ENCODE data around the gene CAMKK2.
"Not testable (repeated sequence)": the region's sequence is repeated elsewhere in the genome, so short reads cannot be mapped to it uniquely, and the experiment has no call there.

The CAMKK2 gene
- total RNA-seq, result 24.0 reads per million, percentile 51 among the genes with 10 or more reads in this experiment

DNA sequence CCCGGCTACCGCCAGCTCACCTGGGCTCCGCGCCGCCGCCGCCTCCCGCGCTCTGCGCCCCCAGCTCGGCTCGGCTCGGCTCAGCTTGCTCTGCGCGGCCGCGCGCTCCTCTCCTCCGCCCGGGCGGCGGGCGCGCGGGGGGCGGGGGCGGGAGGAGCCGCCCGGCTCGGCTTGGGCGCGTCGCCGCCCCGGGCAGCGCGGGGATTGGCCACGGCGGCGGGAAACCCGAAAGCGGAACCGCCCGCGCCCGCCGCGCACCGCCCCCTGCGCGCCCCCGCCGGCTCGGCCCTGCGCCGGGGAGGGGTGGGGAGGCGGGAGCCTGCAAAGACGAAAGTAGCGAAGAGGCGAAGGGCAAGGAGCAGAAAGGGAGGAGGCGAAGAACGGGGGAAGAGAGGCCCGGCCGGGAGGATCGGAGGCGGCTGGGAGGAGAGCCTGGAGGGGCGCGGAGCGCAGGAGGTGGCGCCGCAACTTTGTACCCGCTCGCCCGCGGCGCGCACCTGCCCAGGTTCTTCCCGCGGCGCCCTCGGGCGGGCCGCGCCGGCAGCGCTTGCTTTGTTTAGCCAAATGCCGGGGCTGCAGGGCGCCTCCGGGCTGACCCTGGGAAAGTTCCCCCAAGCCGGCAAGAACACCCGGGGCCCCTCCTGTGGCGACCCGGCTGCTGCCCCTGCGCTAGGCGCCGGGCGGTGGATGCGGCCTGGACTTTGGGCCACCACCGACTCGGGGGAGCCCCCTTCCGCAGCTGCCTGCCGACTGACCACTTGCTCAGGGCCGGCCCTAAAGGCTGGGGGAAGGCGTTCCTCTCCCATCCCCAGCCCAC lies at the start of gene CAMKK2:
Gene CAMKK2, minus strand, starts transcription at position 92 of the 817 bp plus-strand sequence. CDS start 22,183 bp downstream, outside the sequence.
- peak; percentile 81 for DNase-seq

DNA sequence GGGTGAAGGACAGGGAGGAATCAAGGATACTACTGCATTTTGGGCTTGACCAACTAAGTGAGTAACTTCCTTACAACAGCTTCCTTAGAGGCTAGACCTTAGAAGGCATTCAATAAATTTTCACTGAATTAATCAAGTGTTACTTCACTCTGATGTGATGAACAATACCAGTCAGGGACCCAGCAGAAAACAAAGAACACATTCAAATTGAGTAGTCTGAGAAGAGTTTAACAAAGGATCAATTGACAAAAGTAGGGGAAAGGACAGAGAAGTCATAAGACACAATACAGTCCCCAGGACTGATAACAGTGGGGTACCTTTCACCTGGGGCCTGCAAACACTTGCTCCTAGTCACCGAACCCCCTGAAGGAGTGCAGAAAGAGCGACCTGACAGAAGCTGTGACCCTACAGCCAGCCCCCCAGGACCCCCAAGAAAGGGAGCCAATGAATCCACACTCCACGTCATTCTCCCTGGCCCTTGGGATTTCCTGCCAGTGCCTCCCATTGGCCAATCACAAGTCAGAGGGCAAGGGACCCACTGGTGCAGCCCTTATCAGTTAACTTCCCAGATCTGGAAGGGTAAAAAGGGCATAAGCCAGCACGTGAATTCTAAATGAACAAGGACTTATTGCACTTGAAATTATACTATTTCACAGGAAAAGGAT lies 48.8 kb upstream of the CAMKK2 start:
- no peak for DNase-seq

DNA sequence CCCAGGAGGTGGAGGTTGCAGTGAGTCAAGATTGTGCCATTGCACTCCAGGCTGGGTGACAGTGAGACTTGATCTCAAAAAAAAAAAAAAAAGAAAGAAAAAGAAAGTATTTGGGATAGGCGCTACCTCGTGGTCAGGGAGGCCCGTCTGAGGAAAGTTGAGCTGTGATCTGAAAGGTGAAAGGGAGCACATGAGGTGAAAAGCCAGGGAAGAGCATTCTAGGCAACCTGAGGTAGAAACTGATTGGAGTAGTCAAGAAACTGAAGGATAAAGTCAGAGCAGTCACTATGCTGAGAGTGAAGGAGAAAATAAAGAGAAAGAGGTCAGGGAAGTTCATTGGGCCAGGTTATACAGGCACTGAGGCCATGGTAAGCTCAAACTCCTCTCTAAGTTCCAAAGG lies 48.0 kb upstream of the CAMKK2 start:
- no peak for DNase-seq

DNA sequence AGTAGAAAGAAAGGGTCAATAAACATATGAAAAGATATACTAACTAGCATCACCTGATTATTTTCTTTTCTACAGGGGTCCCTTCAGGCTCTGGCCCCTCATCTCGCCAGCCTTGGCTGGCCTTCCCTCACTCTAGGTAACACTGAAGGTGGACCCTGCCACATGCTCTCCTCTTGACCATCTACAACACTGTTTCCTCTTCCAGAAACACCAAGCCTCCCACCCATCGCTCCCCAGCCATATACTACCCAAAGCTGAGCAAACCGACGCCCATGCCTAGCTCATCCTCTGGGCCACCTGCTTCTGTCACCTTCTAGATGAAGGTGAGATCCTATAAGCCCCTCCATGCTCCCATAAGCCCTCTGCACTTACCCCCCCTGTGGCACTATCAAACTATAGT lies 40.9 kb upstream of the CAMKK2 start:
- DNase-seq, result no peak

DNA sequence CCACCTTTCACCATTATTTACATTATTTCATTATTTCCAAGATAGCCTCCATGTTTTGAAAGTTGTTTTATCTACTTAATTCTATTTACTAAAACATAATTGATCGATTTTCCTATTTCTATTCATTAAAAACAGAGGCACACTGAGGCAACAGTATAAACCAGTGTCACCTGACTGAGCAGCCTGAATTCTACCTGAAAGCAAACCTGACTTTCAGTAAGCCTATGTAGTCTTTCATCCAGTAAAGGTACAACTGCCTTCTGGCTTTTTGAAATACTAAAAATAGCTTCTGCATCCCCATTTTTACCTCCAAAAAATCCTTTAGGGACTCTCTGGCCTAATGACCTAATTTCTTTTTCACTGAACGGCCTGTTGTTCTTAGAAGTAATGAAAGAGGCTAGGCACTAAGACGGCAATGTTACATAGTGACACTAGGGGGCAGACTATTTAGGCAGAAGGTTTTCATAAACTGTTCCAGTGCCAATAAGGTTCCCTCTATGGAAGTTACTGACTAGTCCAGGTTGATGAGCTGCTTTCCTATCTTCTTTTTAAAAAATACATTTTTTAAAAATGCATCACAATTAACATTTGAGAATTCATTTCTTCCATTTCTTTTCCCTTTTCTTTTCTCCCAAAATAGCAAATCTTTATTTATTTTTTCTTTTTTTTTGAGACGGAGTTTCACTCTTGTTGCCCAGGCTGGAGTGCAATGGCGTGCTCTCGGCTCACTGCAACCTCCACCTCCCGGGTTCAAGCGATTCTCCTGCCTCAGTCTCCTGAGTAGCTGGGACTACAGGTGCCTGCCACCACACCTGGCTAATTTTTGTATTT lies 38.2 kb upstream of the CAMKK2 start:
- DNase-seq, result no peak

DNA sequence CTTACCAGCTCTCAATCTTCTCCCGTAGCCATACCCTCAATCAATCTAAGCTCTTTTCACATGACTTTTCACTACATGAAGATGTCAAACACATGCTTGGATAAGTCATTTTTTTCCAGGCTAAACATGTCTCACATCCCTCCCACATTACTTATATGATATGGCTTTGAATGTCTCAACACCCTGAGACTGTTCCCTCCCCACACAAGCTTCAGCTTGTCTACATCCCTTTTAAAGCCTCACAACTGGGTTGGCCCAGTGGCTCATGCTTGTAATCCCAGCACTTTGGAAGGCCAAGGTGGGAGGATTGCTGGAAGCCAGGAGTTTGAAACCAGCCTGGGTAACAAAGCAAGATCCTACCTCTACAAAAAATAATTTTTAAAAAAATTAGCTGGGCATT lies 37.2 kb upstream of the CAMKK2 start:
- no peak for DNase-seq

DNA sequence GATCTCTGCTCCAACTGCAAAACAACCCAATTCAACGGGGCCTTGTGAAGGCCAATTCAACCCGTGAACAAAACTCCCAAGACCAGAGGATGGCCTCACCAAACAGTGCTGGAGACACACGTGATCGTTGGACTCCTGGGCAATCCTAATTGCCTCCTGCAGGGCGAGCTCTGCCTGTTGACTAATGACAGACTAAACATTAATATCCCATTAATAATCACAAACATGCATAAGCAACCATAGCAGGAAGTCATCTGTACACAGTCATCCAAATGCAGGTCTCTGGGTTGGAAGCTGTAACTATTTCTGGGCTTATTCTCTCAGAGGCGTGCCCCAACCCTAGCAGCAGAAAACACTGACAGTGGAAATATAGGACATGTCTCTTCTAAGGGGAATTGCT lies 34.7 kb upstream of the CAMKK2 start:
- DNase-seq, result no peak

DNA sequence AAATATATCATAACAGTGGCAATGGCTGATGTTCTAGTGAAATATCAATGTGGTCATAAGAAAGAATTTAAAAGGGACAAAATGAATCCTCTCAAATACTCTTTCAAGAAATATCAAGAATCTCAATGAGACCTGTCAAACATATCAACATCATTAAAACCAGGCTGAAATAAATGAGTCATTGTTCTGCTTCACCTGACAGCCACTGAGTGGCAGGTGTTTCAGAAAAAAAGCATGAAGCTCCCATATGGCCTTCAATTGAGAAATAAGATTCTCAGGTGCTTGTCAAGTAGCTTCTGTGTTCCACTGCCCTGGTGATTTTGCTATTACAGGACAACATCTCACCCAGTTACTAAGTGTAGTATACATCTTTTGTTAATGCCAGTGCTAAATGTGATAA lies 34.2 kb upstream of the CAMKK2 start:
- no peak for DNase-seq

DNA sequence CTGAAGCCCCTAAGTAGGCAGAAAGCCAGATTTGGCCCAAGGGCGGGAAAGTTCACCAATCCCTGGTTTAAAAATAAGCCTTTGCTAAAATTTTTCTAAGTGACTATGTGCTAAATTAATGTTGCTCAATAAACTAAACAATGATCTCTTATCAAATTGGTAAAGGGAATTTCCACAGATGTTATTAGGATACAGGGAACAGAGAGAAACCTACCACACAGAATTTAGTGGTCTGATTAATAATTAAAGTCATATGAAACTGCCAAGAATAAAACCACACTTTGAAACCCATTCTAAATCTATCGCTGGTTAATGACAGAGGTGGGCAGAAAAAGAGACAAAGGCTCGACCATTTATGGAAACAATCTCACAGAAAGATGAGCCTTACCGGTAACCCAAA lies 33.7 kb upstream of the CAMKK2 start:
- DNase-seq, result no peak

DNA sequence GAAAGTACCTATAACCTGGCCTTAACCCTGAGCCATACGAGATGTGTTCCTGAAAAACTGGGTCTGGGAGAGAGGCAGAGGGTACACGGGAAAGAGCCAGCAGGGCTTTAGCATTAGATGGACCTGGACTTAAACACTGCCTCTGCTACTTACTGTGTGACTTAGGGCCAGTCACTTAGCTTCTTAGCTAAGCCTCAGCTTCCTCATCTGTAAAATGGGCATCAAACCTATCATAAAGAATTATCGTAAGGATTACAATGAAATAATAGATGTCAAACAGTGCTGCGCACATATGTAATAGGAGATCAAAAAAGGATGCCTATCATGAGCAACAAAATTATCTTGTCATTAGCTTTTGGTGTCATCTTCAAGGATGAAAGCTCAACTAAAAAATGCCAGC lies 32.1 kb upstream of the CAMKK2 start:
- DNase-seq, result no peak

DNA sequence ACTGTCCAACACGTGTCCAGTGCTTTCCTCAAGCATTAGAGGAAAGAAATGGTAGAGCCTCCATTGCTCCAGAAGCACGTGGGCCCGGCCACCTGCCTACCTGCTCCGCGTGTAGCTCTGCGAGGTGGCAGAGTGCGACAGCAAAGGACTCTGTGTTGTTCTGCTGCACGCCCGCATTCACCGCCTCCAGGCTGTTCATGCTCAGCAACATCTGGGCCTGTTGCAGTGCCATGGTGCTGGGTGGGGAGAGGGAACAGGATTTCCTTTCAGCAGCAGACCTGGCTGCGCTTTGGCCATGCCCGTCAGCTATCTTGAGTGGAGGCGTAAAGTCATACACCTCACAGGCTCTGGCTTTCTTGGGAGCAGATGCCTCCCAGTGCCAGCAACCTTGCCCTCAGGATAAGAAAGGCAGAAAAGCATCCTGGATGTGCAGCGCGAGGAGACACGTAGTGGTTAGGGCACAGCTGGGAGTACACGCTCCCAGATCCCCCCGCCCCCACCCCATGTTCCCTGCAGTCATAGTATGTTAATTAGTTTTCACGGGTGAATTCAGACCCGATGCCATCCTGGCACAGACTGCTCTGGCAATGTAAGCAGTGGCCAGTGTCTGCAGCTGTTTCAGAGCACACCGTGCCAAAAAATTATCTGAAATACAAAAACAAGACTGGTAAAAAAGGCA lies 30.6 kb upstream of the CAMKK2 start:
- no peak for DNase-seq

DNA sequence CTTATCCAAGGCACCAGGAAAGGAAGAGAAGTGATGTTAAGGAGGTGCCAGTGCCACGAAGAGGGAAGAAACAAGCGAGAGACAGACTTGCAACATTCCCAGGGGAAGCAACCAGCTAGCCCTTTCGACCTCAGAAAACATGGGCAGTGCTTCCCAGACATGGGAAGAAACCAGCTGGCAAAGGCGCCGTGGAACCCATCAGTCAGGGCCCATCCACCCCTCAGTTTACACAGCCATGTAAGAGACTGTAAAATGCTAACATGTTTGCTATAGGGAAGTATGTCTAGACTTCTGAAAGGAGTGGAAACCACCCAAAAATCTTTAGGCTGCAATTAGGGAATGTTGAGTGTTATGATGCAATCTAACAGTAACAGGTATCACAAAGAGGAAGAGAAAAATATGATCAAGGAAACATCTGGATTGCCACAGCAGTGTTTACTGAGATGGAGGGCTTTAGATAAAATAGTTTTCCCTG lies 29.4 kb upstream of the CAMKK2 start:
- DNase-seq, result no peak

DNA sequence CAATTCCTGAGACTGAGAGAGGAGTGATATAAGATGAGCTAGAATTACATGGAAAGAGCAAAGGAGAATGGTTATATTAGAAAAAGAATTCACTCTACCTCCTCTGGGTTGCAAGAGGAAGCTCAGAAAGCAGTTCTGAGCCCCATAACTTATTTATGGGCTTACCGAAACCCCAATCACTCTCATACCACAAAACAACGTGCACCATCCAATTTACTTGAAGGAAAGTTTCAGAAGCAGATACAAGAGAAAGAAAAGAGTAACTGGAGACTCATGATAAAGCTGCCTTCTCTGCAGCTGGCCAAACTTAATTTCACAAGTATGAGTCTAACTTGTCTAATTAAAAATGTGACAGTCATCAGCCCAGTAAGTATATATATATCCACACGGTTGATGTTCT lies 27.4 kb upstream of the CAMKK2 start:
- DNase-seq, result no peak

DNA sequence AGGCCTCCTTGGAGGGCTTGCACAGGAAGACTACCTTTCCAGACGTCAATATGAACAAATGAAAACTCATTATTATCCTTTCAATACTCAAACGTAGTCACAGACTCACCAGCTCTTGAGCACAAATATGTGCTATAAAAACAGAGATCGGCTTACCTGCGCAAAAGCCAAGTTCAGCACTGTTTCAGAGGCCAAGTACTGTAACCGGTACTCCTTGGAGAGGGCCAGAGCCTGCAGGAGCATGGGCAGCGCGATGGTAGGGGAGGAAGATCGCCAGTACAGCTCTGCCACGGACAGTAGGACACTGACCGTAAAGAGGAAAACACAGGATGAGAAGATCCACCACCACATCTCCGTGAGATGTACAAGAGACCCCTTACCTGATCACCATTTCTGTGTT lies 21.6 kb upstream of the CAMKK2 start:
- no peak for DNase-seq

DNA sequence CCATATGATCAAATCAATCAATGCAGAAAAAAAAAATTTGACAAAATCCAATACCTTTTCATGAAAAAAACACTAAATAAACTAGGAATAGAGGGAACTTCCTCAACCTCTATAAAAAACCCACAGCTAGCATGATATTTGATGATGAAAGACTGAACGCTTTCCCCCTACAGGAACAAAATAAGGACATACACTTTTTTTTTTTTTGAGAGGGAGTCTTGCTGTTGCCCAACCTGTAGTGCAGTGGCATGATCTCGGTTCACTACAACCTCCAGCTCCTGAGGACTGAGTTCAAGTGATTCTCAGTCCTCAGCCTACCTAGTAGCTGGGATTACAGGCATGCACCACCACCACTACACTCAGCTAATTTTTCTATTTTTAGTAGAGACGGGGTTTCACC lies 17.9 kb upstream of the CAMKK2 start:
- DNase-seq, result no peak

DNA sequence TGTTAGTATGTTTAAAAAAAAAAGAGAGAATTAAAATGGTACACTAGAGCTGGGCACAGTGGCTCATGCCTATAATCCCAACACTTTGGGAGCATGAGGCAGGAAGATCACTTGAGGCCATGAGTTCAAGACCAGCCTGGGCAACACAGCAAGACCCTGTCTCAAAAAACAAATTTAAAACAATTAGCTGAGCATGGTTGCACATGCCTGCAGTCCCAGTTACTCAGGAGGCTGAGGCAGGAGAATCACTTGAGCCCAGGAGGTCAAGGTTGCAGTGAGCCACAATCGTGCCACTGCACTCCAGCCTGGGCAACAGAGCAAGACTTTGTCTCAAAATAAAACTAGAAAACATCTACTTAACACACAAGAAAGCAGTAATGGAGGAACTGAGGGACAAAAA lies 13.7 kb upstream of the CAMKK2 start:
- DNase-seq, result not testable (repeated sequence)

DNA sequence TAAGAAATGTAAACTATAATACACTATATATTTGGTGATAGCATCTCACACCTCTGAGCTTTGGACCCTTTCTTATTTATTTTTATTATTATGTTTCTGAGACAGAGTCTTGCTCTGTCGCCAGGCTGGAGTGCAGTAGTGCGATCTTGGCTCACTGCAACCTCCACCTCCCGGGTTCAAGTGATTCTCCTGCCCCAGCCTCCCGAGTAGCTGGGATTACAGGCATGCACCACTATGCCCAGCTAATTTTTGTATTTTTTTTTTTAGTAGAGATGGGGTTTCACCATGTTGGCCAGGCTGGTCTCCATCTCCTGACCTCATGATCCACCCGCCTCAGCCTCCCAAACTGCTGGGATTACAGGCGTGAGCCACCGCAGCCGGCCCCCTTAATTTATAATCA lies 10.9 kb upstream of the CAMKK2 start:
- not testable (repeated sequence) for DNase-seq

DNA sequence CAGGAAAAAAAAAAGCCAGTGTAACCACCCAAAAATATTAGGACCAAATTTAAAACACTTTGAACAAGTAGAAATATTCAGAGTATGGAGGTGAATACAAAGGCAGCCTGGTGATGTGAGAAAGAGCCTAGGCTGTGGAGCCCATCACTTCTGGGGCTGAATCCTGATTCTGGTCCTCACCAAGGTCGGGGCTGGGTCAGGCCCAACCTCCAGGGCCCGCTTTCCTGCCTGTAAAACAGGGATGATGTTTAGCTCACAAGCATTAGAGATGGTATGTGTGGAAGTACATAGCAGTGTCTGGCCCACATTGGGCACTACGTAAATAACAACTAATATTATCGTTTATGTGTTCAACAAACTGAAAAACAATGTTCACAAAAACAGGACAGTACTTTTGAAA lies 7.8 kb upstream of the CAMKK2 start:
- no peak for DNase-seq

DNA sequence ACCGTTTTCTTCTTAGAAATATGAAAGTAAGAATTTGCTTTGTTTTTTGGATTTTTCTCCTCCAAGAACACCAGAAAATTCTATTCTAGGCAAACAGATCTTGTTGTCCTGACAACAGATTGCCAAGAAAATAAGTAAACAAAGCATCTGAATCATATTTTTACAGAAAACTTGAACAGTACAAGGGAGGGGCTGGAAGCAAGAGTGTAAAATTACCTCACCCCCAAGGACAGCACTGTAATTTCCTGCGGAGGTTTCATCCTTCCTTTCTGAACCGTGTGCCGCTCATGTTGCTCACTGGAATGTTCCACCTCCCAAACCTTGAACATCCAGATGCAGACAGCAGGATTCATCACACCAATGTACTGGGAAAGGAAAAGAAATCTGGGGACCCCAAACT lies 5.4 kb upstream of the CAMKK2 start:
- DNase-seq, result no peak

DNA sequence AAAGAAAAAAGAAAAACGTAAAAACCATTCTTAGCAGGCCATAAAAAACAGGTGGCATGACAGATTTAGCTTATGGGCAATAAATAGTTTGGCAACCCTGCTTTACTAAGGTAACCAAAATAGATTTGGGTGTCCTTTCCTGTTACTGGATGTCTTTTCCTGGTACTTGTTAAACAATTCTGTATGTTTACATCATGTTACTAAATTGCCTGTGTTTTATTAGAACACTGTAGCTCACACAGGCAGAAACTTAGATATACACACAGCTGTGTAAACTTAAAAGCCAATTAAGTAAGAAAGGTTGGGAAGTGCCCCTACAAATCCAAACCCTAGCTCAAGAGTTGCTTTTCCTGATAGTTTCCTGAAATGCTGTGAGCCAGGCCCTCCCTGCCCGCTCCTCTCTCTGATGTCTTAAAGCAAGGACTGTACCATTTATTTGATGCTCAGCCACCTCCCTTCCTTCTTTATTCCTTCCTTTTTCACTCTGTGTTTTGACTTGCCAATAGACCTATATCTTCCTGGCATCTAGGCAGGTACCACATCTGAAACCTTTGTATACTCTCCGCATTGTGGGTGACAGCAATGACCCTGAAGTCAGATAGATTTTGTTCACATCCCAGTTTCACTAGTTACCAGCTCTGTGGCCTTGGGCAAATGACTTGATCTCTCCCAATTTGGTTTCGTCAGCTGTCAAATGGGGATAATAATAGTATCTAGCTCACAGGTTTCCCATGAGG lies 3.7 kb upstream of the CAMKK2 start:
- DNase-seq, result no peak

DNA sequence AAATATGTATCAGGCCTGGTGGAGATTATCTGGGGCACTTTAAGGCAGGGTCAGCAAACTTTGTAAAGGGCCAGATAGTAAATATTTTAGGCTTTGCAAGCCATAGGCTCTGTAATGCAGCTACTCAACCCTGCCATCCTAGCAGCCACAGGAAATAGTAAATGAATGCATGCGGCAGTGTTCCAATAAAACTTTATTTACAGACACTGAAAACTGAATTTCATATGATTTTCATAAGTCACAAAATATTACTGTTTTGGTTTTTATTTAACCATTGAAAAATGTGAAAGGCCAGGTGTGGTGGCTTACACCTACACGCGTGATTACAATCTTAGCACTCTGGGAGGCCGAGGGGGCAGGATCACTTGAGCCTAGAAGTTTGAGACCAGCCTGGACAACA lies 3.2 kb upstream of the CAMKK2 start:
- no peak for DNase-seq

DNA sequence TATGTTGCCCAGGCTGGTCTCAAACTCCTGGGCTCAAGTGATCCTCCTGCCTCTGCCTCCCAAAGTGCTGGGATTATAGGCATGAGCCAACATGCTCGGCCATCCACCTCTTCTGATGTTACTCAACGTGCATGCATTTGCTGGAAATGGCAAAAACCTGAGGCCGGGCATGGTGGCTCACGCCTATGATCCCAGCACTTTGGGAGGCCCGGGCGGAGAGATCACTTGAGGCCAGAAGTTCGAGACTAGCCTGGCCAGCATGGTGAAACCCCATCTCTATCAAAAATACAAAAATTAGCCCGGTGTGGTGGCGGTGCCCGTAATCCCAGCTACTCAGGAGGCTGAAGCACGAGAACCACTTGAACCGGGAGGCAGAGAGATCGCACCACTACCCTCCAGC lies 1.9 kb upstream of the CAMKK2 start:
- not testable (repeated sequence) for DNase-seq

All from effector CD4-positive, alpha-beta T cell (primary cell).